ENCODE data around the gene CCDC110.

GRCh38 chr4:185468999-185469398 lies 2.5 kb downstream of the CCDC110 start:
- TF ChIP-seq, protein P1, sequence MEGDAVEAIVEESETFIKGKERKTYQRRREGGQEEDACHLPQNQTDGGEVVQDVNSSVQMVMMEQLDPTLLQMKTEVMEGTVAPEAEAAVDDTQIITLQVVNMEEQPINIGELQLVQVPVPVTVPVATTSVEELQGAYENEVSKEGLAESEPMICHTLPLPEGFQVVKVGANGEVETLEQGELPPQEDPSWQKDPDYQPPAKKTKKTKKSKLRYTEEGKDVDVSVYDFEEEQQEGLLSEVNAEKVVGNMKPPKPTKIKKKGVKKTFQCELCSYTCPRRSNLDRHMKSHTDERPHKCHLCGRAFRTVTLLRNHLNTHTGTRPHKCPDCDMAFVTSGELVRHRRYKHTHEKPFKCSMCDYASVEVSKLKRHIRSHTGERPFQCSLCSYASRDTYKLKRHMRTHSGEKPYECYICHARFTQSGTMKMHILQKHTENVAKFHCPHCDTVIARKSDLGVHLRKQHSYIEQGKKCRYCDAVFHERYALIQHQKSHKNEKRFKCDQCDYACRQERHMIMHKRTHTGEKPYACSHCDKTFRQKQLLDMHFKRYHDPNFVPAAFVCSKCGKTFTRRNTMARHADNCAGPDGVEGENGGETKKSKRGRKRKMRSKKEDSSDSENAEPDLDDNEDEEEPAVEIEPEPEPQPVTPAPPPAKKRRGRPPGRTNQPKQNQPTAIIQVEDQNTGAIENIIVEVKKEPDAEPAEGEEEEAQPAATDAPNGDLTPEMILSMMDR (IDR thresholded peaks at IDR 0.05; ENCODE audit: low read depth, low read length, poor library complexity, severe bottlenecking), result no peak
- 0 out of 2 replicates have a peak, but pooled peaks have one; percentile 72 for TF ChIP-seq EZH2phosphoT487 (IDR thresholded peaks at IDR 0.05; ENCODE audit: borderline replicate concordance, low read length)

Data from DOHH2 (cell line).